NCI-H1105 treated with DMSO at 0.1 percent for 48 hours (cell line): ENCODE results near the gene DCBLD1.

Source experiments
- DNase-seq: peaks from one replicate; lab custom pipeline; 2025; lab: John Stamatoyannopoulos, UW

The DCBLD1 gene

DNA sequence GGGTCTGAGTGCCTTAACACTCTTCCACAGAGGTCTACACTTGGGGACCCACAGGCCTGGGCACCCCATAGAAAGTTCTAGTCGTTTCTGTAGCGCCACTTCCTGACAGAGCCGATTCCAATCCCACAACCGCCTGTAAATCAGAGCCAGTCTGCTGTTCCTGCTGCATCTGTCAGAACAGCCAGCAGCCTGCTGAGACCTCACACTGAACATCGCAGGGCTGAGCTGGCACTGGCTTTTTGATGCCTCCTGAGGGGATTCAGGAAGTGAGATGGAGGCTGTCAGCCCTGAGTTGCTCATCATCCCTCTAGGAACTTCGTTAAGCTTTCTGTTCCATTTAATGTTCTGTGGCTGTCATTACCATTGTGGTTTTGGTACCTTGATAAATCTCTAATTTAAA is 48.9 kb downstream of the DCBLD1 start:
- no peak for DNase-seq

DNA sequence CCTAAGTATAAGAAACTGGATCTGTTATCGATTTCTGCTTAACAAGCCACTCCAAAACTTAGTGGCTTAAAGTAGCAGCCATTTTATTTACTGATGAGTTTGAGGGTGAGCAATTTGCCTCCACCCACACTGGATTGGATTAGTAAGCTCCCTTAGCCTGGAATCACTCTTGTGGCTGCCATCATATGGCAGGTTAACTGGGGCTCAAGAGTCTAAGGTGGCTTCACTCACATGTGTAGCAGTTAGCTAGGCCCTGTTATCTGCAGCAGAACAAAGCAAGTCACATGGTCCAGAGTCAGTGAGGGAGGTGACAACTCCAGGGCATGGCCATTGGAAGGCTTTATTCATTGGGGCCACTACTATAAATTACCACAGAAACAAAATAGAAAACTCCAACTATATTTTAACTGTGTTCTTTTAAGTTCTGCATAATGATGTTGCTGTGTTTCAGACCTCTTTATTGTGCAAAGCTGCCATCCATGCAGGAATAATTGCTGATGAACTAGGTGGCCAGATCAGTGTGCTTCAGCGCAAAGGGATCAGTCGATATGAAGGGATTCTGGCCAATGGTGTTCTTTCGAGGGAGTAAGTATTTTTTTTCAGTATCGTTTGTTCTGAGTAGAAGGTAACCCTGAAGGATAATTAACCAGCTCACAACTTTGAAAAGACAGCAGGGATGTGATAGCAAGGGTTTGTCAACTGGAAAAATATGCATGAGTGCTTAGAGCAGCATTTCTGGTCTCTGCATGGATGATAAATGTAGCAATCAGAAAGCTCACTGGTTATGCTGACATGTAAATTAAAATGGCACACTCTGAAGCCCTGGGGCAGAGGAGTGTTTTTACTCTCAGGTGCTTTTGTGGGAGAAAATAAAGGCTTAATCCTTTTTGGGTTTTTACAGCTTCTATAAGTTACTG is 49.6 kb downstream of the DCBLD1 start:
- no peak for DNase-seq

- no peak for DNase-seq
Measured at GRCh38 chr6:117533775-117534174, 51.3 kb downstream of the DCBLD1 start.

DNA sequence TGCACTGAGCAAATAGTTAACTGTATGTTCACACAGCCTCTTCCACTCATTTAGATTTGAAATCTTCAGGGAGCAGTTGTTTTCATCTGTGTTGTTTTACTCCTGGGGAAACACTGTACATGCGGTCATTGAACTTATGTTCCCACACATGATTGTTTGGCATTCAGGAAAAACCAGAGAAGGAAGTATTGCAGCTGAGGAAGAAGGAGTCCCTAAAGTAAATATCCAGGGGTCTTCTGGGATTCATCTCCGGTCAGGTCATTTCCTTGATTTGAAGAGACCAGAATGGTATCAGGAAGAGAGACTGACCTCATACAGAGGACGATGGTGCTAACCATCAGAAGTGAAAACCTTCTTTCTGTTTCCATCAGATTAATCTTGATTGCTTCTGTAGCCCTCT is 52.5 kb downstream of the DCBLD1 start:
- DNase-seq = no peak

DNA sequence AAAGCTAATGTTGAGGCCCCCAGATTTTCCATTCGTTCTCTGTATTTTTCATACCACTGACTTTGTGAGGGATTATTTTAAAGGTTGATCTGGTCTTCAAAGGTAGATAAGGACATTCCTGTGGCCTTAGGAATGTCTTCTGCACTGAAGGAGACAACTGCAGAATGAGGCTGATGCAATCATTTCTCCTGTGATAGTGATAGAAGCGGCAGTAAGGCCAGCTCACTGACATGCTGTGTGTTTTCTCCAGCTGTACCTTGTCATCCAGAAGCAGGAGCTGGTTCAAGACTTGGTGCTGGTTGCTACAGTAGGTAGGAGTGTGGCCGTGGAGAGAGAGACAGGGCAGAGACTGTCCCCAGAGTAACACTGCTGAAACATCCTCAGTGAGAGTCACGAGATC is 53.8 kb downstream of the DCBLD1 start:
- DNase-seq = no peak

- no peak for DNase-seq
Measured at GRCh38 chr6:117538615-117539014, 56.1 kb downstream of the DCBLD1 start.

- no peak for DNase-seq
Measured at GRCh38 chr6:117540670-117541069, 58.2 kb downstream of the DCBLD1 start.

- peak; percentile 59 for DNase-seq
Measured at GRCh38 chr6:117542493-117542892, 60.0 kb downstream of the DCBLD1 start.

DNA sequence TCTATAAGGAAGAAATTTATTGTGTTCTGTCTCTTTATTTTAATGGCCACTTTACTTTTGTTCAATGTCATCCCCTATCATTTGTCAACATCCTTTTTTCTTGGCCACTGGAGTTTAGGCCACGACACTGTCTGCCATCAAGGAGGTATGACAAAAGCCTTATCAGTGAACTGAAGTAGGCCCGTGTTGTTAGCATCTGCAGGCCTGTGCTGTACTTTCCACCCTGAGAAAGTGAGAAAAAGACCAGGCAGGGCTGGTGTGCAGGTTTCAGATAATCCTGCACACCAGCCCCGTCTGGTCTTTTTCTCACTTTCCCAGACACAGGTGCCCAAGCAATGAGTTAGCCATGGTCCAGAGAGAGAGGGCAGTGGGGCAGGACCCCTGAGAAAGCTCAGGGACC is 62.2 kb downstream of the DCBLD1 start:
- no peak for DNase-seq

DNA sequence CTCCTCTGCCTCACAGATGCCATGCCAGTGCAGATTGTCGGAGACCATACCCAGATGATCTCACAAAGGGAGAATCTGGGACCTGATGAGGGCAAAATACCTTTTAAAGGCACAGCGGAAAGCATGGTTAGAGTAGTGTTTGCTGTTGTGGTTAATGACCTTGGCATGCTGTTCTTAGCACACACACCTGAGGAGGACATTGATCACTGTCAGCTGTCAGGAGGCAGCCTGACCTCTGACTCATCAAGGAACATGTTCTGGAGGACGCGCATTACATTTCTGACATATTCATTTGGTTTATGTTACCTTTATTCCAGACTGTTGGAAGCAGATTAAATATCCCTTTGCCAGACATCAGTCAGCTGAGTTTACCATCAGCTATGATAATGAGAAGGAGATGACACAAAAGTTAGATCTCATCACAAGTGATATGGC is 62.7 kb downstream of the DCBLD1 start:
- no peak for DNase-seq

- no peak for DNase-seq
Measured at GRCh38 chr6:117546674-117547073, 64.2 kb downstream of the DCBLD1 start.

DNA sequence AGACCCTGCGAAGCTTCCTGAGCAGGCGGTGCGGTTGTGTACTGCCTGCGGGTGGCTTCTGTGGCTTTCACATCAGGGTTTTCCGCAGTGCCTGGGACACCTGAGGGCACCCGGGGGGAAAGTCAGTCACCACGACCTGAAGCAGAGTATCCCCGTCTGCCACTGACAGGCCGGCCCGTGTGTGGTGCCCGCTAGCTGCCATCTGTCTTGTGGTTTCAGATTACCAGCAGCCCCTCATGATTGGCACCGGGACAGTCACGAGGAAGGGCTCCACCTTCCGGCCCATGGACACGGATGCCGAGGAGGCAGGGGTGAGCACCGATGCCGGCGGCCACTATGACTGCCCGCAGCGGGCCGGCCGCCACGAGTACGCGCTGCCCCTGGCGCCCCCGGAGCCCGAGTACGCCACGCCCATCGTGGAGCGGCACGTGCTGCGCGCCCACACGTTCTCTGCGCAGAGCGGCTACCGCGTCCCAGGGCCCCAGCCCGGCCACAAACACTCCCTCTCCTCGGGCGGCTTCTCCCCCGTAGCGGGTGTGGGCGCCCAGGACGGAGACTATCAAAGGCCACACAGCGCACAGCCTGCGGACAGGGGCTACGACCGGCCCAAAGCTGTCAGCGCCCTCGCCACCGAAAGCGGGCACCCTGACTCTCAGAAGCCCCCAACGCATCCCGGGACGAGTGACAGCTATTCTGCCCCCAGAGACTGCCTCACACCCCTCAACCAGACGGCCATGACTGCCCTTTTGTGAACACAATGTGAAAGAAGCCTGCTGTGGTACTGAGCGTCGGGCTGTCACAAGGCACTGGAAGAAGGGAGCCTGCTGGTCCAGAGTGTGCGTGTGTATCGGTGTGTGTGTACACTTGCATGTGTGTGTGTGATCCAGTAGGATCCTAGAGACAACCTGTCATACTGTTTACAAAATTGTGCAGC is 65.5 kb downstream of the DCBLD1 start:
- DNase-seq = peak; percentile 54

GRCh38 chr6:117548797-117549301 is 66.4 kb downstream of the DCBLD1 start:
- no peak for DNase-seq

GRCh38 chr6:117549611-117550010 is 67.1 kb downstream of the DCBLD1 start:
- no peak for DNase-seq

- no peak for DNase-seq
Measured at GRCh38 chr6:117550078-117550600, 67.7 kb downstream of the DCBLD1 start.

- no peak for DNase-seq
Measured at GRCh38 chr6:117550618-117551242, 68.3 kb downstream of the DCBLD1 start.

GRCh38 chr6:117552618-117553017 is 70.1 kb downstream of the DCBLD1 start:
- no peak for DNase-seq

GRCh38 chr6:117553142-117553541 is 70.7 kb downstream of the DCBLD1 start:
- no peak for DNase-seq

DNA sequence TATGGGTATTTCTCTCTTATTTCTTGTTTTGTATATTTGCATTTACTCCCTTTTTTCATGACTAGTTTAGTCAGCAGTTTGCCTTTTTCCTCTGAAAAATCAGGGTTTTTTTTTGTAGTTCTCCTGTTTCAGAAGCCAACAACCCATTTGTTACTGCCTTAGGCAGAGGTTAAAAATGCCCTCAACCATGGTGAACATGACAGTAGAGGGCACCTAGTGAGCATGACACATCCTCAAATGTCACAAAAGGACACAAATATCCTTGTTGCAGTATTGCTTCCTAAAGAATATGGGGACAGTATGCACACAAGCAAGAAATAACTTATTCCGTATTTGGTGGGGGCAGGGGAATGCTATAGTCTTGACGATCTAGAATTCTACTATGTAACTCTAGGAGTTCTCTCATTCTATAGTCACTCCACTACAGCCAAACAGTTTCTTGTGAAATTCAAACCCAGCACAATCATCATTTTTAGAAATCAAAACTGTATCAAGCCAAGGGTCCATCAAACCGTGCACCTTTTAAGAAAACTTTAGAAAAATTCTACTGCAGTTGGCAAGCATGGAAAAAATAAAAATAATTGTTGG is 72.9 kb downstream of the DCBLD1 start:
- no peak for DNase-seq

- peak; percentile 23 for DNase-seq
Measured at GRCh38 chr6:117555882-117556498, 73.5 kb downstream of the DCBLD1 start.

- DNase-seq = no peak
Measured at GRCh38 chr6:117557951-117558350, 75.5 kb downstream of the DCBLD1 start.
